NCI-H526 treated with DMSO at 0.1 percent for 48 hours (cell line): ENCODE data around the gene MAML1.
"Not testable (repeated sequence)": the region's sequence is repeated elsewhere in the genome, so short reads cannot be mapped to it uniquely, and the experiment has no call there.

ENCODE experiments used
- DNase-seq: peaks from one replicate; lab custom pipeline; 2025; lab: John Stamatoyannopoulos, UW

The MAML1 gene

GRCh38 chr5:179769271-179769670, 36.6 kb downstream of the MAML1 start:
- no peak for DNase-seq

- DNase-seq: no peak
These were observed 37.2 kb downstream of the MAML1 start for GRCh38 chr5:179769796-179770195.

- no peak for DNase-seq
These were observed 38.8 kb downstream of the MAML1 start for GRCh38 chr5:179771311-179771895.

- DNase-seq: no peak
These were observed 39.7 kb downstream of the MAML1 start for GRCh38 chr5:179772351-179772750.

- no peak for DNase-seq
These were observed 41.0 kb downstream of the MAML1 start for GRCh38 chr5:179773686-179774040.

- no peak for DNase-seq
These were observed 41.8 kb downstream of the MAML1 start for GRCh38 chr5:179774442-179774841.

- no peak for DNase-seq
These were observed 43.9 kb downstream of the MAML1 start for GRCh38 chr5:179776411-179776938.

GRCh38 chr5:179777456-179777855, 44.8 kb downstream of the MAML1 start:
- DNase-seq: no peak

- no peak for DNase-seq
These were observed 45.3 kb downstream of the MAML1 start for GRCh38 chr5:179777909-179778308.

GRCh38 chr5:179778591-179778990, 46.0 kb downstream of the MAML1 start:
- no peak for DNase-seq

GRCh38 chr5:179779826-179780225, 47.2 kb downstream of the MAML1 start:
- DNase-seq: no peak

GRCh38 chr5:179780362-179780761, 47.7 kb downstream of the MAML1 start:
- DNase-seq: no peak

- DNase-seq: no peak
These were observed 49.2 kb downstream of the MAML1 start for GRCh38 chr5:179781846-179782245.

- DNase-seq: no peak
These were observed 50.5 kb downstream of the MAML1 start for GRCh38 chr5:179783128-179783527.

- DNase-seq: no peak
These were observed 54.2 kb downstream of the MAML1 start for GRCh38 chr5:179786861-179787260.

GRCh38 chr5:179788193-179788854, 55.7 kb downstream of the MAML1 start:
- DNase-seq: no peak

- DNase-seq: not testable (repeated sequence)
These were observed 56.7 kb downstream of the MAML1 start for GRCh38 chr5:179789278-179789677.

- DNase-seq: no peak
These were observed 59.4 kb downstream of the MAML1 start for GRCh38 chr5:179791881-179792611.

- DNase-seq: no peak
These were observed 60.2 kb downstream of the MAML1 start for GRCh38 chr5:179792612-179793467.

- DNase-seq: no peak
These were observed 61.0 kb downstream of the MAML1 start, which contains the start of gene LTC4S for GRCh38 chr5:179793468-179794139. TSS of gene LTC4S (plus strand) at chr5:179793986. CDS start at chr5:179794081, 95 bp downstream.

GRCh38 chr5:179794171-179794570, 61.5 kb downstream of the MAML1 start:
- no peak for DNase-seq
